ENCODE data around the gene PPFIA1. TPM values are rescaled to one million over a fixed set of nuclear protein-coding genes. Genes with fewer than 3 reads are reported as not detected.

The PPFIA1 gene
- total RNA-seq, 1 experiment from 2014 or later = 63.4 TPM

DNA sequence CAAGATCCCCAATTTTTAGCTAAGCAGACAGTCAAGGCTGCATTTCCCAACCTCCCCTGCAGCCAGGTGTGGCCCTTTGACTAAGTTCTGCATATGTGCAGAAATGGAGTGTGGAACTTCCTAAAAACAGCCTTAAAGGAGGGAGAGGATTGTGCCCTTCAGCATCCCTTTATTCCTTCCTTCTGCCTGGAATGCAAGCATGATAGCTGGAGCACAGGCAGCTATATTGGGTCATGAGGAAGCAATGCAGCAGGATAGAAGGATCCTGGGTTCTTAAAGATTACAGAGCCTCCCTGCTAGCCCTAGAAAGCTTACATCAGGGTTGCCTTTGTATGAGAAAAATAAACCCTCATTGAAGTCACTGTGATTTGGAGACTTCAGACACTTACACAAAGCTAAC, 37.5 kb upstream of the PPFIA1 start:
- no peak overlapping the region for H2BK5ac ChIP-seq (ENCODE audit: insufficient read length, low read length)
- H4K20me1 ChIP-seq (ENCODE audit: control insufficient read depth, insufficient read depth, insufficient read length) = no peaks in the 10 kb centered on the region
- H3K9ac ChIP-seq (ENCODE audit: extremely low read depth, insufficient read length, low read length) = no peak overlapping the region
- no peak overlapping the region for H4K91ac ChIP-seq (ENCODE audit: insufficient read length, low read depth, low read length)
- no peak overlapping the region for H3K18ac ChIP-seq (ENCODE audit: insufficient read length, low read depth, low read length)
- no peak overlapping the region for H3K56ac ChIP-seq (ENCODE audit: insufficient read length, low read depth, low read length)
- Mint-ChIP-seq H3K27ac (no peak overlapping the region), H3K4me1 (no peaks in the 10 kb centered on the region), H3K9me3 (peaks cover 0 to 2% of the 10 kb centered on the region in 2 experiments; a peak in 1 of 5 replicates), H3K36me3 (ENCODE audit: insufficient read depth in 1 of 3, low read depth in 3 of 3) (no peaks in the 10 kb centered on the region), H3K4me3 (no peak overlapping the region), H3K27me3 (ENCODE audit: low read depth) (peaks cover 6% of the 10 kb centered on the region)
- H3K4me1 ChIP-seq (ENCODE audit: insufficient read depth, low read length) = no peaks in the 10 kb centered on the region
- H2BK12ac ChIP-seq (ENCODE audit: insufficient read length, low read depth, low read length) = no peak overlapping the region
- no peak overlapping the region for H4K5ac ChIP-seq (ENCODE audit: insufficient read length, low read depth, low read length)
- H3T11ph ChIP-seq (ENCODE audit: low read length) = no peak overlapping the region
- TF ChIP-seq CTCF (conservative IDR thresholded peaks at IDR 0.05) = no peak
- no peak overlapping the region for H3K23ac ChIP-seq (ENCODE audit: insufficient read length, low read depth, low read length)
- H2BK120ac ChIP-seq (ENCODE audit: low read depth, low read length, poor library complexity, severe bottlenecking) = no peak overlapping the region
- H4K8ac ChIP-seq (replicated peaks; ENCODE audit: insufficient read length, low read depth, low read length) = no peak overlapping the region
- no peak overlapping the region for H2AFZ ChIP-seq (ENCODE audit: low read length)
- no peak overlapping the region for H3K4me2 ChIP-seq (ENCODE audit: insufficient read depth, insufficient read length, low read length)
- no peak overlapping the region for H2BK15ac ChIP-seq (ENCODE audit: low read depth, low read length)
- no peak overlapping the region for H3K4ac ChIP-seq (ENCODE audit: low read depth, low read length)
- H3K27ac ChIP-seq (ENCODE audit: insufficient read length, low read depth, low read length) = no peak overlapping the region
- no peak overlapping the region for H2BK20ac ChIP-seq (ENCODE audit: low read depth, low read length, poor library complexity, severe bottlenecking)
- H3K14ac ChIP-seq (ENCODE audit: insufficient read depth, low read length) = no peak overlapping the region
- H3K79me1 ChIP-seq (ENCODE audit: insufficient read depth, low read depth, low read length, poor library complexity, severe bottlenecking) = no peaks in the 10 kb centered on the region
- no peak for DNase-seq
- H3K79me2 ChIP-seq (ENCODE audit: insufficient read depth, low read length) = no peaks in the 10 kb centered on the region
- H2AK5ac ChIP-seq (ENCODE audit: insufficient read length, low read length) = no peak overlapping the region
- H3K27me3 ChIP-seq (ENCODE audit: insufficient read depth, low read length) = no peaks in the 10 kb centered on the region
- no peaks in the 10 kb centered on the region for H3K23me2 ChIP-seq (ENCODE audit: insufficient read length, low read depth, low read length, poor library complexity, severe bottlenecking)
- no peaks in the 10 kb centered on the region for H3K9me3 ChIP-seq (ENCODE audit: control insufficient read depth, low read depth, low read length)

Measured in H9 (cell line).